ENCODE measurements around the gene MAD2L2.

GRCh38 chr1:11654137-11654938 is 26.6 kb downstream of the MAD2L2 start, which contains the start of the genes FBXO2 and FBXO44:
- TF ChIP-seq CTCF (conservative IDR thresholded peaks at IDR 0.05; ENCODE audit: low read depth, low read length) (no peak), EZH2phosphoT487 (IDR thresholded peaks at IDR 0.05; ENCODE audit: borderline replicate concordance, low read length) (no peak), EZH2 (IDR thresholded peaks at IDR 0.05; ENCODE audit: low read length, unreplicated experiment) (no peak)
